Activated effector memory CD4-positive, alpha-beta T cell treated with anti-CD3 and anti-CD28 coated beads, Interleukin-2, amount 50 U/mL, for 16 hours (primary cell): Measurements from ENCODE around the gene NAGLU.
A peak's percentile ranks its signal among the peaks of the same experiment; 100 is the strongest.
"Not testable (repeated sequence)": the region's sequence is repeated elsewhere in the genome, so short reads cannot be mapped to it uniquely, and the experiment has no call there.

Experiments used
- DNase-seq: peaks from one replicate; pipeline ENCODE4 v3.0.0-alpha.2; 2020

Gene NAGLU

DNA sequence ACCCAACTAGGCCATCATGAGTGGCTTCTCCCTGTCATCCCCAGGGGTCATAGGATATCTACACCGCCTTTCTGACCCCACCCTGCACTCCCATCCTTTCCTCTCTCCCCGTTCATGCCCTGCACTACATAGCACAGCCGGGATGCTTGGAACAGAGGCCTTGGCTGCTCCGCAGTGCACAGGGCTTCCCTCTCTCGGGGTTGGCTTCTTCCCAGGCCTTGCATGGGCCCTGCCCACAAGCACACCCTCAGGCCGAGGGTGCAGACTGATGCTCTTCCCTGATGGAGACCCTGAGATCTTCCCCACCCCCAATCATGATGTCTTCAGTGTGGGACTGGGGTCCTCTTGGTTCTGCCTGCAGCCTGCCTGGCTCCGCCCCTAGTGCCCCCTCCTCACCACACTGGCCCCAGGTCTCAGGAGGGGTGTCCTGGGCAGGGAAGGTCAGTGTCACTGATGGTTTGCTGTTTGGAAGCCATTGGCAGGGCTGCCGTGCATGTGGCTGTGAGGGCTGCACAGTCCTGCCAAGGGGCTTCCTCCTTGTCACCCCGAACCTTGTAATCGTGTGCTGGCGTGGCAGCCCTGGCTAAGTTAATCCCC is 14.3 kb upstream of the NAGLU start:
- no peak for DNase-seq

DNA sequence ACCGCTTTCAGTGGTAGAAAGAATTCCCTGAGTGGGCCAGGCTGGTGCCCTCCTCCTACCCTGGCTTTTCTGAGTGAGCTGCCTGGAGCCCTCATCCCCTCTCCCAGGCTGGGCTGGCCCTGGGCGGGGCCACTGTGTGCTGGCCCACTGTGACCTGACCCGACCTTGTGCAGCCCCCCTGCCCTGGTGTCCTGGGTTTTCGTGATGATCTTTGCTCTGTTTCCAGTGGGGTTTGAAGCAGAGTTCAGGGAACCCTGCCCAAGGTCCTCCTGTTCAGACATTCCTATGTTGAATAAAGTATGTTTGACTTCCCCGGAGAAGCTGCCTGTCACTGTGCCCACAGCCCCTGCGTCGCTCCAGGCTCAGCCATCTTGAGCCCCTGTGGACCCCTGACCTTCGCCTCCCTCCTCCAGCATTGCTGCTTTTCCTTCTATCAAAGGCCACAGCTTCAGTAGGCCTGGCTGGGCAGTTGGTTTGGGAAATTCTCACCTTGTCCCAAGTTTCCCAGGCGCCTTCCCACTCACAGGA is 13.7 kb upstream of the NAGLU start:
- no peak for DNase-seq

DNA sequence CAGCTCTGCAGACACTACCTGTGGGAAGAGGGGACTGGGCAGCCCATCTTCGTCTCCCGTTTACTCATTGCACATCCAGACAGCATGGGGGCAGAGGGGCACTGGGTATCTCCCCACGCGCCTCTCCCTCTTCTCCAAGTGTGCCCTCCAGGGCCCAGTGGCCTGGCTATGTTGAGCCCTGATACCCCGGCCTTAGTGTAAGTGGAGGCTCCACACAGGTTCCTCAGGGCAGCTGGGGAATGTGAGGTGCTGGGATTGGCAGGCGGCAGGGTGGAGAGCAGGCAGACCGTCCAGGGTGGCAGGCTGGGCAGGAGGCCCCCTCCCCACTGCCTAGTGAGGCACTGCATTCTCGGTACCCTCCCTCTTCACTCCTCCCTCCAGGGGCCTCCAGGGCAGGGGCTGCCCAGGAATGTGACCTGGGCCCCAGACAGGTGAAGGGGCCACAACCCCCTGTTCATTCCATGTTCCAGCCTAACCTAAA is 13.2 kb upstream of the NAGLU start:
- DNase-seq: no peak

DNA sequence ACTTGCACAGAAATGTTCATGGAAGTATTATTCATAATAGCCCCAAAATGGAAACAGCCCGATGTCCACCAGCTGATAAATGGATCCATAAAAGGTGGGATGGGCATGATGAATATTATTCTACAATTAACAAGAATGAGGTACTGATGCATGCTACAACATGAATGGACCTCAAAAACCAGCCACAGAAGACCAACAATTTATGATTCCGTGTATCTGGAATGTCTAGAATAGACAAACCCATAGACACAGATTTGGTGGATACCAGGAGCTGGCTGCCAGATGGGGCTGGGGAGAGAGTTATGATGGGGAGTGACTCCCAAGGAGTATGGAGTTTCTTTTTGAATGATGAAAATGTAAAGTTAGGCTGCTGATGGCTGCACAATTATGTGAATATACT is 10.8 kb upstream of the NAGLU start:
- DNase-seq: no peak

DNA sequence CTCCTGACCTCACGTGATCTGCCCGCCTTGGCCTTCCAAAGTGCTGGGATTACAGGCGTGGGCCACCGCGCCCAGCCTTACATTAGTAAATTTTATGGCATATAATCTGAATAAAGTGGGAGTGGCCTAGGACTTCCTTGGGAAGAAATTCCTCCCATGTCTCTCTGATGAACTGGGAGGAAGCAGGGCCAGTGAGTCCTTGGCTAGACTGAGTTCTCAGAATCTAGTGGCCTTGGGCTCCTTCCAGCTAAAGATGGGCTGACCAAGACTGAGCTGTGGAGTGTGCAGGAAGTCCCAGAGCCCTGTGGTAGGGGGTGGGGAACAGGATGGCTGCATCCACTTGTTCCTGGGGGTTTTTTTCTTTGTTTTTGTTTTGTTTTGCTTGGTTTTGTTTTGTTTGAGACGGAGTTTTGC is 10.0 kb upstream of the NAGLU start:
- no peak for DNase-seq

DNA sequence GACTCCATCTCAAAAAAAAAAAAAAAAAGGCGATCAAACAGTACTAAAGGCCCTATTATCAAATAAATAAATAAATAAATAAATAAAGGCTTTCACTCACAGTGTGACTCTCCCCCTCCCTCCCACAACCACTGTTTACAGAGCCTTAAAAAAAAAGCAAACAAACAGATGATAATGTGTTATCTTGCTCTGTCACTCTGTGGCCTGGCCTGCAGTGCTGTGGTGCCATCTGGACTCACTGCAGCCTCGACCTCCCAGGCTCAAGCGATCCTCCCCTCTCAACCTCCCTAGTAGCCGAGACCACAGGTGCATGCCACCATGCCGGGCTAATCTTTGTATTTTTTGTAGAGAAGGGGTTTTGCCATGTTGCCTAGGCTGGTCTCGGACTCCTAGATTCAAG is 8.1 kb upstream of the NAGLU start:
- no peak for DNase-seq

DNA sequence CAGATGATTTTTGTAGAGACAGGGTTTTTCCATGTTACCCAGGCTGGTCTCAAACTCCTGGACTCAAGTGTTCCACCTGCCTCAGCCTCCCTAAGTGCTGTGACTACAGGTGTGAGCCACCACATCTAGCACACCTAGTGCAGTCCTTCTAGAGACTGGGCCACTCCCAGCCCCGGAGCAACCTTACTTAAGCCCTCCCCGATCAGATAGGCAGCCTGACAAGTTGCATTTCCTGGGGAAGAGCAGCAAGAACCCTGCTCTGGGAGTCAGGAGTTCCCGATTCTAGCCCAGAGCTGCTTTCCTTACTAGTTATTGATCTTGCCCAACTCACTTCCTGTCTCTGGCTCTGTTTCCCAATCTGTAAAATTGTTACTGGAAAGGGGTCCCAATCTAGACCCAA is 7.0 kb upstream of the NAGLU start:
- no peak for DNase-seq

DNA sequence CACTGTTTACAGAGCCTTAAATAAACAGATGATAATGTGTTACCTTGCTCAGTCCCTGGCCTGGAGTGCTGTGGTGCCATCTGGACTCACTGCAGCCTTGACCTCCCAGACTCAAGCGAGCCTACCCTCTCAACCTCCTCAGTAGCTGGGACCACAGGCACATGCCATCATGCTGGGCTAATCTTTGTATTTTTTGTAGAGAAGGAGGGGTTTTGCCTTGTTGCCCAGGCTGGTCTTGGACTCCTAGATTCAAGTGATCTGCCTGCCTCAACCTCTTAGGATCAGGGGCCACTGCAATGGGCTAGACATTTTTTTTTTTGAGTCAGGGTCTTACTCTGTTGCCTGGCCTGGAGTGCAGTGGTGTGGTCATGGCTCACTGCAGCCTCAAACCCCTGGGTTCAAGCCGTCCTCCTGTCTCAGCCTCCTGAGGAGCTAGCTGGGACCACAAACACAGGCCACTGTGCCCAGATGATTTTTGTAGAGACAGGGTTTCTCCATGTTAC is 5.0 kb upstream of the NAGLU start:
- no peak for DNase-seq

DNA sequence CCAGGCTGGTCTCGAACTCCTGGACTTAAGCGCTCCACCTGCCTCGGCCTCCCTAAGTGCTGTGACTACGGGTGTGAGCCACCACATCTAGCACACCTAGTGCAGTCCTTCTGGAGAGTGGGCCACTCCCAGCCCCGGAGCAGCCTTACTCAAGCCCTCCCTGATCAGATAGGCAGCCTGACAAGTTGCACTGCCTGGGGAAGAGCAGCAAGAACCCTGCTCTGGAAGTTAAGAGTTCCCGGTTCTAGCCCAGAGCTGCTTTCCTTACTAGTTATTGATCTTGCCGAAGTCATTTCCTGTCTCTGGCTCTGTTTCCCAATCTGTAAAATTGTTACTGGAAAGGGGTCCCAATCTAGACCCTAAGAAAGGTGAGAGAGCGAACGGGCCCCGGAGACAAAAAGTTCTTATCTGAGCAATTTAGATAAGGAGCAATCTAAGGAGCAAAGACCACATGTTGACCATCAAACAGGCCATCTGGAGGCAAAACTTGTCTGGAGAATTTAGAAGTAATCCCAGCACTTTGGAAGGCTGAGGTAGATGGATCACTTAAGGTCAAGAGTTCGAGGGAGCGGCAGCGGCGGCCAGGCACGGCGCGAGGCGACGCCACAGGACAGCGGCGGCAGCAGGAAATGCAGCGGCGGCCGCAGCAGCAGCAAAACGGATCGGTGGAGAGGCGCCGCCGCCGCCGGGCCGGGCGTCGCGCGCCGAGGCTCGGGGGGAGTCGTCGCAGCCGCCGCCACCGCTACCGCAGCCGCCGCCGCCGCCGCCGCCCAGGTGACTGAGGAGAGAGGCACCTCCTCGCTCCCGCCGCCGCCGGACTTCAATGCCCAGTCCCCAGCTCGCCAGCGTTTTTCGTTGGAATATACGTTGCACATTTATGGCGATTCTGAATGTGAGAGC is 4.3 kb upstream of the NAGLU start:
- DNase-seq: peak; percentile 84

DNA sequence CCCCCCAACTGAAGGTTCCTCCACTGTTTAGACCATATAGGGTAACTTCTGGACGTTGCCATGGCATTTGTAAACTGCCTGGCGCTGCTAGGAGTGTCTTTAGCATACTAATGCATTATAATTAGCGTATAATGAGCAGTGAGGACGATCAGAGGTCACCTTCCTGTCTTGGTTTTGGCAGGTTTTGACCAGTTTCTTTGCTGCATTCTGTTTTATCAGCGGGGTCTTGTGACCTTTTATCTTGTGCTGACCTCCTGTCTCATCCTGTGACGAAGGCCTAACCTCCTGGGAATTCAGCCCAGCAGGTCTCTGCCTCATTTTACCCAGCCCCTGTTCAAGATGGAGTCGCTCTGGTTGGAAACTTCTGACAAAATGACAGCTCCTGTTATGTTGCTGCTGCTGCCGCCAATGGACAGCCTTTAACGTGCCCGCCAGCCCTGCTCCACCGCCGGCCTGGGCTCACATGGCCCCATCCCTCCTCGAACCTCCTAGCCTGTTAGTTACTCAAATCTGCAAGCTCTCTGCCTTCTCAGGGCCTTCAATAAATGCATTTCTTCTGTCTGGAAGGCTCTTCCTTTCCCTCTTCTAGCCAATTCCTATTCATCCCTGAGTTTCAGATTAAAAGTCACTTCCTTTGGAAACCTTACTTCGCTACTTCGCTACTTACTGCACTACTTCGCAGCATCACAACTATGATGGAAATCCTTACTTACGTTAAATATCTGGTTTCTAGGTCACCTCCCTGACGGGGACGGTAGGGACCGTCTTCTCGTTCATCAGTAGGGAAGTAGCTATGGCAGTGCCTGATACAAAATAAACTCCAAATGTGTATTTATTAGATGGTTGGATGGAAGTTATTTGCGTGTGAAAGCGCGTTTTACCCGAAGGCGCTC is 640 bp upstream of the NAGLU start:
- no peak for DNase-seq

DNA sequence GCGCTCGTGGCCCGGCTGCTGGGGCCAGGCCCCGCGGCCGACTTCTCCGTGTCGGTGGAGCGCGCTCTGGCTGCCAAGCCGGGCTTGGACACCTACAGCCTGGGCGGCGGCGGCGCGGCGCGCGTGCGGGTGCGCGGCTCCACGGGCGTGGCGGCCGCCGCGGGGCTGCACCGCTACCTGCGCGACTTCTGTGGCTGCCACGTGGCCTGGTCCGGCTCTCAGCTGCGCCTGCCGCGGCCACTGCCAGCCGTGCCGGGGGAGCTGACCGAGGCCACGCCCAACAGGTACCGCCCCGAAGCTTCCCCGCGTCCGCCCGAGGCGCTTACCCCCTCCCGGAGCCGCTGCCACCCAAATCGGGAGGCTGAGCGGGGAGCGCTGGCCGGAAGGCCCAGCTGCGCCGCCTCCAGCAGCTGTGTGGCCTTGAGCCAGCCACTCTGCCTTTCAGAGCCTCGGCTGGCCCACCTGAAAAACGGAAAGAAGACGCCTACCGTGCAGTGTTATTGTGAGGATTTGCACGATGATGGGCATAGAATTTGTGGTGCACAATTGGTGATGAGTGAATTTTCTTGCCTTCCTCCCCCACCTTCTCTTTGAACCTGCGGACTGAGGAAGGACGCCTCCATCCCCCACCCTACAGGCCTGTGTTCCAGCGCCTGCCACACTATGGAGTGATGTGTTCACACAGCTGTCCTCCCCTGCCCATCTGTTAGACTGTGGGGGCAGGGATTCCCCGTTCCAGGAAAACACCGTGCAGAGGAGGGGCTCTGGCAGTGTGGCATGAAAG is 523 bp downstream of the NAGLU start:
- peak; percentile 91 for DNase-seq

DNA sequence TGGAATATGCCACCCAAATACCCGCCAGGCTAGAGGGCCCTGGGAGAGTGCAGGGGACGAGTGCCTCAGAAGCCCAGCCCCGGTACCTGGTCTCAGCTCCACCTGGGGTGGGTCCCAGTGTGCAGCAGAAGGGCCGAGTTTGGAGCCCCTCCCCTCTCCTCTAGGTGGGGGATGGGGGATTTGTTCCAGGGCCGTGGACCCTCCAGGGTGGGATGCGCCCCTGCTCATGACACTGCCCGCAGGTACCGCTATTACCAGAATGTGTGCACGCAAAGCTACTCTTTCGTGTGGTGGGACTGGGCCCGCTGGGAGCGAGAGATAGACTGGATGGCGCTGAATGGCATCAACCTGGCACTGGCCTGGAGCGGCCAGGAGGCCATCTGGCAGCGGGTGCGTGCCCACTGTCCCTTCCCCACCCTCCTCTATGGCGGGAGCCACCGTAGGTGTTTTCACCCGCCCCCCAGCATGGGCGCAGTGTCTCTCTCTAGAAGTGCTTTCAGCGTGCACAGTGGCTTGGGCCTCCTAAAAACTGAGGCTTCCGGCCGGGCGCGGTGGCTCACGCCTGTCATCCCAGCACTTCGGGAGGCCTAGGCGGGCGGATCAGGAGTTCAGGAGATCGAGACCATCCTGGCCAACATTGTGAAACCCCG is 1.2 kb downstream of the NAGLU start:
- no peak for DNase-seq

DNA sequence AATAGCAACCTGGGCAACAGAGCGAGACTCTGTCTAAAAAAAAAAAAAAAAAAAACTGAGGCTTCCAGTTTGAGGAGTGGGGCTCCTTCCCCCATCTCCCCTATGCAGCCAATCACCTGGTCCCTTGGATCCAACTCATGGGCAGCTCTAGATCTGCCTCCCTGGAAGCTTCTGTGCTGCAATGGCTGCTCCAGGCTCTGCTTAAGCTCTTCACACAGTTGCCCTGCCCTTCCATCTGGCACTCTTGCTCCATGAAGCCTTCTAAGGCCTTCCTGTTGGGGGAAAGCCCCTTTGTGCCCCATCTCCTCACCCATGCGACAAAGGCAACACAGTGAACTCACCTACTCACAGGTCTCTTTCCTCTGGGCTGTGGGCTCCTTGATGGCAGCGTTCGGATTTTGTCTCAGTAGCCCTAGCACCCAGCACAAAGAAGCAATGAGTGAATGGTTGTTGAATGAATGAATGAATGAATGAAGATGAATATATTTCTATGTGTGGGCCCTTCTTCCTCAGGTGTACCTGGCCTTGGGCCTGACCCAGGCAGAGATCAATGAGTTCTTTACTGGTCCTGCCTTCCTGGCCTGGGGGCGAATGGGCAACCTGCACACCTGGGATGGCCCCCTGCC is 1.9 kb downstream of the NAGLU start:
- no peak for DNase-seq

DNA sequence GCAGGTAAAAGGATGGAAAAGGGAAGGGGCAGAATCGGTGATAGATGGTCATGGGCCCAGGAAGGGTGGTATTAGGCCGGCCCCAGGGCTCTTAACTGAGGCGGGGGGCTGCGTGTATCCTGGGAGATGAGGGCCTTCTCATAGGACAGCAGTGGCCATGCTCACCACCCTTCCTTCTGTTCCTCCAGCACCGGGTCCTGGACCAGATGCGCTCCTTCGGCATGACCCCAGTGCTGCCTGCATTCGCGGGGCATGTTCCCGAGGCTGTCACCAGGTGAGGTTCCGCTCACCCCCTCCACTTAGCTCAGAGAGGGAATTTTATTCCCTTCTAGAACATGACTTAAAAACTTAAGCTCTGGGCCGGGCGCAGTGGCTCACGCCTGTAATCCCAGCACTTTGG is 2.4 kb downstream of the NAGLU start:
- DNase-seq: no peak

DNA sequence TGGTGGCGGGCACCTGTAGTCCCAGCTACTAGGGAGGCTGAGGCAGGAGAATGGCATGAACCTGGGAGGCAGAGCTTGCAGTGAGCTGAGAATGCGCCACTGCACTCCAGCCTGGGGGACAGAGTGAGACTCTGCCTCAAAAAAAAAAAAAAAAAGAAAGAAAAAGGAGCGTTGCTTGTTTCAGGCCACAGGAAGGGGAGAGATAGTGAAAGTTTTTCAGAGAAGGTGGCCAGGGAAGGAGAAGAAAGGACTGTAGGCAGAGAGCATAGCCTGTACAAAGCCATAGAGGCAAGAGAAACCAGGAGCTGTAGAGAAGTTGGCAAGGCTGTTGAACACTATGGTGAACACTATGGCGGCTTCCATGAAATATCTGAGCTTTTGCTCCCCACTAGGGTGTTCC is 4.5 kb downstream of the NAGLU start:
- DNase-seq: not testable (repeated sequence)

DNA sequence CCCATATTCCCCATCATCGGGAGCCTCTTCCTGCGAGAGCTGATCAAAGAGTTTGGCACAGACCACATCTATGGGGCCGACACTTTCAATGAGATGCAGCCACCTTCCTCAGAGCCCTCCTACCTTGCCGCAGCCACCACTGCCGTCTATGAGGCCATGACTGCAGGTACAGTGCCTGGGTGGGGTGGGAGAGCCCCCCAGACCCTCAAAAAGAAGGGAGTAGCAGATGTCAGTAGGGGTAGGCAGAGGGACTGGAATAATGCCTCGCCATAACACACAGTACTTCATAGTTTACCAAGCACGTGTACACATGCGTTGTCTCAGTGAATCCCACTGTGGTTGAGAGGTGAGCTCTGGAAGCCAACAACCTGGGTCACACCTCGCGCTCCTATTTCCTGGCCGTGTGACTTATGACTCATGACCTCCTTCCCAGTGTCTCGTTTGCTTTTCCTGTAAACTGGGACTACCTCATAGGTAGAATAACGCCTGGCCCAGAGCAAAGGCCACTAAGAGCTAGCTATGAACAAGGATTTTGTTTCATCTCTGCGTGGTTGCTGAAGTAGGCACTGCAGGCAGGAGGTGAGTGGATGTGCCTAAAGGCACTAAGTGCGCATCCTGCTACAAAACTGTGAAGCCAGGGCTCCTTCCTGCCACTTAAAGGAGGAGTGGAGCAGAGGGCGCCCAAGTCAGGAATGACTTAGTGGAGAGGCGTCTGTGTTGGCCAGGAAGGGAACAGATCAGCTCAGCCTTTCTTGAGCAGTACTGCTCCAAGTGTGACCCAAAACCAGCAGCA is 5.2 kb downstream of the NAGLU start:
- DNase-seq: no peak

DNA sequence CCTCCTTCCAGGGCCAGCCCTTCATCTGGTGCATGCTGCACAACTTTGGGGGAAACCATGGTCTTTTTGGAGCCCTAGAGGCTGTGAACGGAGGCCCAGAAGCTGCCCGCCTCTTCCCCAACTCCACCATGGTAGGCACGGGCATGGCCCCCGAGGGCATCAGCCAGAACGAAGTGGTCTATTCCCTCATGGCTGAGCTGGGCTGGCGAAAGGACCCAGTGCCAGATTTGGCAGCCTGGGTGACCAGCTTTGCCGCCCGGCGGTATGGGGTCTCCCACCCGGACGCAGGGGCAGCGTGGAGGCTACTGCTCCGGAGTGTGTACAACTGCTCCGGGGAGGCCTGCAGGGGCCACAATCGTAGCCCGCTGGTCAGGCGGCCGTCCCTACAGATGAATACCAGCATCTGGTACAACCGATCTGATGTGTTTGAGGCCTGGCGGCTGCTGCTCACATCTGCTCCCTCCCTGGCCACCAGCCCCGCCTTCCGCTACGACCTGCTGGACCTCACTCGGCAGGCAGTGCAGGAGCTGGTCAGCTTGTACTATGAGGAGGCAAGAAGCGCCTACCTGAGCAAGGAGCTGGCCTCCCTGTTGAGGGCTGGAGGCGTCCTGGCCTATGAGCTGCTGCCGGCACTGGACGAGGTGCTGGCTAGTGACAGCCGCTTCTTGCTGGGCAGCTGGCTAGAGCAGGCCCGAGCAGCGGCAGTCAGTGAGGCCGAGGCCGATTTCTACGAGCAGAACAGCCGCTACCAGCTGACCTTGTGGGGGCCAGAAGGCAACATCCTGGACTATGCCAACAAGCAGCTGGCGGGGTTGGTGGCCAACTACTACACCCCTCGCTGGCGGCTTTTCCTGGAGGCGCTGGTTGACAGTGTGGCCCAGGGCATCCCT is 7.4 kb downstream of the NAGLU start:
- DNase-seq: no peak

DNA sequence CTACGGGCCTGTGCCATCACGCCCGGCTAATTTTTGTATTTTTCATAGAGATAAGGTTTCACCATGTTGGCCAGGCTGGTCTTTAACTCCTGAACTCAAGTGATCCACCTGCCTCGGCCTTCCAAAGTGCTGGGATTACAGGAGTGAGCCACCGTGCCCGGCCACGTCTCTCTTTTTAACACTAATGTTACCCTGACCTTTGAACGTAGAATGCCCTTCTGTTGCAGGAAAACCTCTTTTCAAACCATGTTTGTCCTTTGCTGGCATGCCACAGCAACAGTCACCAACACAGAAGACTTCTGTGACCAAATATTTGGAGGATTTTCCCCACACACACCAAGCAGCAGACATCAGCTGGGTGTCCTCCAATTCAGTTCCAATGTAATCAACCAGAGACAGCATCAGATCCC is 8.8 kb downstream of the NAGLU start:
- DNase-seq: no peak
